Cerebellar nuclear complex (tissue), 1 donor: ENCODE measurements around the gene MED31.
A peak's percentile ranks its signal among the peaks of the same experiment; 100 is the strongest.
"Not testable (repeated sequence)": the region's sequence is repeated elsewhere in the genome, so short reads cannot be mapped to it uniquely, and the experiment has no call there.

Experiments
- DNase-seq, 2 experiments: peaks; one replicate each; lab custom pipeline; 2025; lab: John Stamatoyannopoulos, UW

The MED31 gene

GRCh38 chr17:6655732-6656361 lies 4.4 kb upstream of the MED31 start:
- DNase-seq, result not testable (repeated sequence)

GRCh38 chr17:6654841-6655731 lies 3.7 kb upstream of the MED31 start:
- no peak for DNase-seq

- DNase-seq, result no peak
These were observed 581 bp upstream of the MED31 start for GRCh38 chr17:6651919-6652452.

DNA sequence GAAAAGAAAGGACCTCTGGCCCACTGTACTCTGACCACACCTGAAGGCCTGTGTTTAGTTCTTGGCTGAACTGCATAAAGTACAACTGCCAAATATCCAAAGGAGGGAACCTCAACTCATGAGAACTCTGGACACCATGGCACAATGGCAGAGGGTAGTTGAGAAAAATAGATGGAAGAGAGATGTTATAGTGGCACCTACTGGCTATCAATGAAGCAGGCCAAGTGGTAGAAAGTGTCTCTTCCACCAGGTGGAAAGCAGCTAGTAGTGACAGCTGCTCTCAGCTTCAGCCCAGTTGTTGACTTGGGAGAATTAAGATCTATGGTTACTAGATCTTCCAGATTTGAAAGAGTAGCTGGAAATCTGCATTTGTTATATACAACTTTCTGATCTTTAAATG lies 3.2 kb downstream of the MED31 start:
- no peak for DNase-seq

DNA sequence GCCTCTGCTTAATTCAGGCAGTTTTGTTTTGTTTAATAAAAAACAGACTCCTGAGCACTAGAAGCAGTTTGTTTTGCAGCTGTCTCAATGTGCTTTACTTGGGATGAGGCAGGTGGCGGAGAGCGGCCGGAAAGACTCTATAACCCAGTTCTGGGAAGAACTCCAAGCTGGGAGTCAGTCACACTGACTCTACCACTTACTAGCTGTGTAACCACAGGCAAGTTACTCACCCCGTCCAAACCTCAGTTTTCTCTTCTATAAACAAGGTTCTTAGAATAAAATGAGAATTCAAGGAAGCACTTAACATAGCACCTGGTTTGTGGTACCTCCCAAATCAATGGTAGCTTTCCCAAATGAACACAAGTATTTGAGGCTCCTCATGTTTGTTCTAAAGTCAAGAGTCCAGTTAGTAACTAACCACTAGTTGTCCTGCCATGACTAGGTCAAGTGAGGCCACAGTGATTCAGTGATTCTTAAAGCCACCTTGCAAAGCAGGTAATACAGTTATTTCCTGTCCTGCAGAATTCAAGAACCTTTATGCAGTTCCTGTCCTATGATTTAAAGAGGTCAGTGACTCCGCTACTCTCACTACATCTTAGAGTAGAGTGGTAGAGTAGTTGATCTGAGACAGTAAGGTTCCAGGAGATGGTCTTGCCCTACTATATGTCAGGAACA lies 7.8 kb downstream of the MED31 start:
- no peak for DNase-seq

DNA sequence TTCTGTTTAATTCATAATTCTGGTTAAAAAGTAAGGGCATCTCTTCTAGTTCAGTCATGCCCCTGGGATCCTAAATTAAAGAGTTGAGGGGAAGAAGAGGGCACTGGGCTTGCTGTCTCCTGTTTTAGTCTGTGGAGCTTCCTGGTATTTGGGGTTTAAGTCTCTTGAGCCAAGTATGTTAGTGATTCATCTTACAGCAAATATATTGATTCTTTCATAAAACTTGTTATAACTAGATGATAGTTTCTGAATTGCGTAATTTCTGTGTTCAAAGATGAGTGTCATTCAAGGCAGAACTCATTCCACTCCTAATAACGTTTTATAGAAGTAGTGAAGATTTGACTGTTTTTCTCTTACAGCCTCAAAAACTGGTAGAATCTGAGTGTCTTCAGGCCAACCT lies 8.8 kb downstream of the MED31 start:
- no peak for DNase-seq

GRCh38 chr17:6641247-6641863 lies 10.1 kb downstream of the MED31 start:
- DNase-seq, result no peak

DNA sequence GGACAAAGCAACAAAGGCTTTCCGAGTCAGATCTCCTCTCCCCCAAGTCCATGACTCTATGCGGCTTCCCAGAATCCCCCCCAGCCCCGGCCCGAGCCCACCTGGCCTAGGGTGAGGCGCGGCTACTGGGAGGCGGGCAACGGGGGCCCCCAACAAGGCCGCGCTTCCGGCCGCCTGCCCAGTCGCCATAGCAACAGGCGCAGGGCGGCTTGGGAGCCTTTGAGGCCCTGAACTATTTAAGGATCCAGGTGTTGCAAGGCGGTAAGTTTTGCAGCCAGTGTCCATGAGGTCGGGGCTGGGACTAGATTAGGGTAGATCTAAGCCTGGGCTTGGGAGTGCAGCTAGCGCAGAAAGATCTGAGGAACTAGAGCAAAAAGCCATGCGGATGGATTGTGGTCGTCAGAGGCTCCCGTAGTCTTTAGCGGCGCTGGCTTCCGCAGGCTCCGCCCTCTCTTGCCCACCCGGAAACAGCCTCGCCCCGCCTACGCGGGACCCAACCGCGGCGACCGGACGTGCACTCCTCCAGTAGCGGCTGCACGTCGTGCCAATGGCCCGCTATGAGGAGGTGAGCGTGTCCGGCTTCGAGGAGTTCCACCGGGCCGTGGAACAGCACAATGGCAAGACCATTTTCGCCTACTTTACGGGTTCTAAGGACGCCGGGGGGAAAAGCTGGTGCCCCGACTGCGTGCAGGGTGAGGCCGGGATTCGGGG lies 10.7 kb downstream of the MED31 start, which contains the start of the genes KIAA0753 and TXNDC17:
Gene KIAA0753, minus strand, starts transcription at position 176 of the 711 bp plus-strand sequence. CDS start 5,608 bp downstream, outside the sequence.
Gene TXNDC17, plus strand, starts transcription at position 525 of the 711 bp plus-strand sequence. Its CDS starts 23 bp downstream, at position 548.
- peak; percentile 23 to 47 for DNase-seq

DNA sequence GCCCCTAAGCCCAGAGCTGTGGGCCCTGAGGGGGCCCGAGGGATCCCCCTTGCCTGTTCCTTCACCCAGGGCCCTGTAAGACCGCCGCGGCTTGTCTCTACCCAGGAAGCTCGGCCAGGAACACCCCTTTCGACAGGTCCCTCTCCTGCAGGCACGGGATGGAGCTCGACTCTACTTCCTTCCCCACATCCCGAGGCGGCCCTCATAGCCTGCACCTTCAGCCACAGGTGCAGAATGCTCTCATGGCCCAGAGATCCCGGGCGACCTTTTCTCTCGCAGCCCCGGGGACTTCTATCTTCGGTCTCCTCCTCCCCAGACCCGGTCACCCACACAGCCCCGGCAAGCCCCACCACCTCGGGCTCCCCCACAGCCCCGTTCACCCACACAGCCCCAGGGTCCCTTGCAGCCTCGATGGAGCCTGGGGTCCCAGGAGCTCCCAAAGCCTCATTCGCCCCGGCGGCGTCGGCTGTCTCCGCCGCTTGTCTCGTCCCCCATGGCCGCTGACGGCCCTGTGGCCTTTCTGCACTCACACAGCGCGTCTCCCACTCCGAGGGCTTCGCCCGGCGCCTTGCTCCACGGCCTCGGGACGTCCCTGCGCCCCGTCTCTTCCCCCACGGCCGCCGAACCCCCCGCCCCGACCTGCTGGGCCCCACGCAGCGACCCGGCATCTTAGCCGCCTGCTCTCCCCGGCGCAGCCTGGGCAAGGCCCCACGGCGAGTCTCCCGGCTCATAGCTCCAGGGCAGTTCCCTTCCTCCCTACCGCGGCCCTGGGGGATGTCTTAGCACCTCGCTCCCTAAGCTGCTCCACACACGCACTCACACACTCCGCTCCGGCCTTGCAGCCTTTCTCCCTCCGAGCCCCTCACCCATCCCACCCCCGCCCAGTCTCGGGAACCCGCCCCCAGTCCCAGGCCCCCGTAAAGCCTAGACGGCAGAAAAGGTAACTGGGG lies 11.5 kb downstream of the MED31 start:
- DNase-seq, result no peak

DNA sequence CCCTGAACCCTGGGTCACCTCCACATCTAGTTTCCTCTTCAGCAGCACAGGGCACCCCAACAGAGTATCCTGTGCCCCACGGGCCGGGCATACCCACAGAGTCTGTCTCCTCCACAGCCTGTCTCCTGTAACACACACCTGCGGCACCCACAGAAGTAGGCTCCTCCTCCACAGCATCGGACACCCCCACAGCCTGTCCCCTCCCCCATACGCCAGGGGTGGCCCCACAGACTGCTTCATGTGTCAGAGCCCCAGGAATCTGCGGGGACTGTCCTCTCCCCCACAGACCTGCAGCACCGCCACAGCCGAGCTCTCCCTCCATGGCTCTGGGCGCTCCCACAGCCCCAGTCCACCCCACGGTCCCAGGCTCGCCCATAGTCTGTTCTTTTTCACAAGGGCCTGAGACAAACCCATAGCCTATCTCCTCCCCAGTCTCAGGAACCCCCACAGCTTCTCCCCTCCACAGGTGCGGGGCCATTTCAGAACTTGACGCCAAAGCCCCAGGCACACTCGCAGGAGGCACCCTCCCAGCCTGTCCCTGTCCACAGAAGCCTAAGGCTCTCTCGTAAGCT lies 12.3 kb downstream of the MED31 start:
- DNase-seq, result no peak

- no peak for DNase-seq
These were observed 13.1 kb downstream of the MED31 start for GRCh38 chr17:6638046-6638908.

GRCh38 chr17:6637458-6637840 lies 14.0 kb downstream of the MED31 start:
- DNase-seq, result no peak

- no peak for DNase-seq
These were observed 14.6 kb downstream of the MED31 start for GRCh38 chr17:6636616-6637457.

GRCh38 chr17:6636105-6636504 lies 15.3 kb downstream of the MED31 start:
- DNase-seq, result no peak

DNA sequence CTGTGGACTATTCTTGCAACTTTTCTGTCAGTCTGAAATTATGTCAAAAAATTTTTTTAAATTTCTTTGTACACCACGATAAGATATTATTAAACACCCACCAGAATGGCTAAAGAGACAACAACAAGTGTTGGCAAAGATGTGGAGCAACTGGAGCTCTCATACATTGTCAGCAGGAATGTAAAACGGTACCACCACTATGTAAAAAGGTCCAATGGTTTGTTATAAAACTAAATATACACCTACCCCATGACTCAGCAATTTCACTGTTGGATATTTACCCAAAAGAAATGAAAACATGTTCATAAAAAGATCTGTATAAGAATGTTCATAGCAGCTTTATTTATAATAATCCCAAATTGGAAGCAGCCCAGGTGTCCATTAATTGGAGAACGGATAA lies 18.1 kb downstream of the MED31 start:
- no peak for DNase-seq

DNA sequence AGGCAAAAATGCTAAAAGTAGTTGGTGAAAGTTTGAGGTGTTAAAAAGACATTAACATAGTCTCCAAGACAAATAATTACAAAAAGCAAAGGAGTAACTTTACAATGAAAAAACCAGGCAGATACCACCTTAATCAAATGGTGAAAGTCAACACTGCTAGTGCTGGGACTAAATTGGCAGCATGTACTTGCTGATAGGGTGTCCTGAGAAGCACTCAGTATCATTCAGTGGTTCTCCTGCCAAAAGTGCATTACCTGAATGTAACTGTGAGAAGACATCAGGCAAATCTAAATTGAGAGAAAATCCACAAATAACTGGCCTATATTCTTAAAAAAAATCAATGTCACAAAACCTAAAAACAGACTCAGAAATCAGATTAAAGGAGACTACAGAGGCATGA lies 18.9 kb downstream of the MED31 start:
- DNase-seq, result no peak

- DNase-seq, result no peak
These were observed 21.0 kb downstream of the MED31 start for GRCh38 chr17:6630390-6630789.

DNA sequence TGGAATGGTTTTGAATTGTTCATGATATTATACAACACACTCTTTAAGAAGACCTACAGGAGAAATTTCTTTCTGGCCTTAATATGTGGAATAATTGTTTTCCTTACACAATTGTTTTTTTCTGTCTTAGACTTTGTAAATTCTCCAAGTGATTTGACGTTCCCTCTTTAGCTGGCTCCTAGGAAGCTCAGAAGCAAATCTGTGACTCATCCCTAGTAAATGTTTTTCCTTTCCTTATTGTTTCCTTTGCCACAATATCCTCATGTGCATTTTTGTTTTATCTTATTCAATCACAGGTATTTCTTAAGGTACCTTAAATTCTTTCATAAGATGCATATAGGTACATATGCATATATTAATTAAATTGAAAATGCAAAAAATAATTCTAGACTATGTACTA lies 24.4 kb downstream of the MED31 start:
- no peak for DNase-seq
